ENCODE measurements around the gene CYP24A1.

DNA sequence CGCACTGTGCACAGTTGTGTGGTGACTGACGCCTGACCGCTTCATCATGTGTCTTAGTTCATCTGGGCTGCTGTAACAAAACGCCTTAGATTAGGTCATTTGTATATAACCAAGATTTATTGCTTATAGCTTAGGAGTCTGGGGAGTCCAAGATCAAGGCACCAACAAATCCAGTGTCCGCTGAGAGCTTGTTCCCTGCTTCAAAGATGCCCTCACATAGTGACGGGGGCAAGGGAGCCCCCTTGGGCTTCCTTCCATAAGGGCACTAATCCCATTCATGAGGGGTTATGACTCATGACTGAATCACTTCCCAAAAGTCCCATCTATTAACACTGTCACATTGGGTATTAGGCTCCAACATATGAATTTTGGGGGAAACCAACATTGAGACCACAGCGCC, 34.6 kb downstream of the CYP24A1 start:
- TF ChIP-seq BRCA1 (IDR thresholded peaks at IDR 0.05; ENCODE audit: low read depth, low read length) (no peak), EP300 (IDR thresholded peaks at IDR 0.05; ENCODE audit: borderline replicate concordance in 1 of 2, low read depth in 2 of 2, low read length in 2 of 2) (no peak), ZNF274 (IDR thresholded peaks at IDR 0.05; ENCODE audit: borderline replicate concordance, extremely low read depth, low read length) (no peak), GABPA (IDR thresholded peaks at IDR 0.05; ENCODE audit: borderline replicate concordance, insufficient read depth, low read length) (no peak), POLR2A (IDR thresholded peaks at IDR 0.05; ENCODE audit: control extremely low read depth in 1 of 2, low read depth in 2 of 2, low read length in 2 of 2) (no peak)
- TF ChIP-seq, protein P1, sequence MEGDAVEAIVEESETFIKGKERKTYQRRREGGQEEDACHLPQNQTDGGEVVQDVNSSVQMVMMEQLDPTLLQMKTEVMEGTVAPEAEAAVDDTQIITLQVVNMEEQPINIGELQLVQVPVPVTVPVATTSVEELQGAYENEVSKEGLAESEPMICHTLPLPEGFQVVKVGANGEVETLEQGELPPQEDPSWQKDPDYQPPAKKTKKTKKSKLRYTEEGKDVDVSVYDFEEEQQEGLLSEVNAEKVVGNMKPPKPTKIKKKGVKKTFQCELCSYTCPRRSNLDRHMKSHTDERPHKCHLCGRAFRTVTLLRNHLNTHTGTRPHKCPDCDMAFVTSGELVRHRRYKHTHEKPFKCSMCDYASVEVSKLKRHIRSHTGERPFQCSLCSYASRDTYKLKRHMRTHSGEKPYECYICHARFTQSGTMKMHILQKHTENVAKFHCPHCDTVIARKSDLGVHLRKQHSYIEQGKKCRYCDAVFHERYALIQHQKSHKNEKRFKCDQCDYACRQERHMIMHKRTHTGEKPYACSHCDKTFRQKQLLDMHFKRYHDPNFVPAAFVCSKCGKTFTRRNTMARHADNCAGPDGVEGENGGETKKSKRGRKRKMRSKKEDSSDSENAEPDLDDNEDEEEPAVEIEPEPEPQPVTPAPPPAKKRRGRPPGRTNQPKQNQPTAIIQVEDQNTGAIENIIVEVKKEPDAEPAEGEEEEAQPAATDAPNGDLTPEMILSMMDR (IDR thresholded peaks at IDR 0.05; ENCODE audit: control extremely low read depth in 1 of 3, insufficient read depth in 1 of 3, low read depth in 1 of 3, low read length in 3 of 3) = no peak
